WTC11 (cell line): ENCODE measurements around the gene PTPRU.
"Not testable (repeated sequence)": the region's sequence is repeated elsewhere in the genome, so short reads cannot be mapped to it uniquely, and the experiment has no call there.

Experiments
- CBFB ChIP-seq: sonication (generic); formaldehyde crosslinking; IDR thresholded peaks from 2 replicates; pipeline ENCODE4 v1.8.1; 2022; ENCODE audit warnings: mild to moderate bottlenecking, low read depth, missing genetic modification reagents
- ETV6 ChIP-seq: sonication (generic); formaldehyde crosslinking; IDR thresholded peaks from 2 replicates; pipeline ENCODE4 v1.8.1; 2022; ENCODE audit warnings: mild to moderate bottlenecking, missing genetic modification reagents
- FOXK1 ChIP-seq: sonication (generic); formaldehyde crosslinking; IDR thresholded peaks from 2 replicates; pipeline ENCODE4 v1.8.0; 2022; ENCODE audit warnings: mild to moderate bottlenecking, moderate library complexity, missing genetic modification reagents
- NR3C1 ChIP-seq: sonication (generic); formaldehyde crosslinking; conservative IDR thresholded peaks from 2 replicates; pipeline ENCODE4 v1.8.1; 2023; ENCODE audit warnings: low read depth, mild to moderate bottlenecking, missing genetic modification reagents
- ZNF121 ChIP-seq: sonication (generic); formaldehyde crosslinking; IDR thresholded peaks from 2 replicates; pipeline ENCODE4 v1.8.0; 2023; ENCODE audit warnings: missing genetic modification reagents
- ZNF423 ChIP-seq: fragments of 250-450 bp; sonication (Bioruptor Pico); IDR thresholded peaks from 2 replicates; pipeline ENCODE4 v2.1.2; 2022; ENCODE audit warnings: mild to moderate bottlenecking, moderate library complexity
- TF ChIP-seq, protein P1 (sequence below): sonication (generic); formaldehyde crosslinking; IDR thresholded peaks from 2 replicates; pipeline ENCODE4 v1.8.0; 2022; ENCODE audit warnings: mild to moderate bottlenecking, missing genetic modification reagents
- TF ChIP-seq, protein P2 (sequence below): fragments of 200-600 bp; IDR thresholded peaks from 2 replicates; pipeline ENCODE4 v1.8.0; 2022; ENCODE audit warnings: antibody characterized with exemption
- TF ChIP-seq, protein P3 (sequence below): sonication (generic); formaldehyde crosslinking; IDR thresholded peaks from 2 replicates; pipeline ENCODE4 v1.8.1; 2022; ENCODE audit warnings: low read depth, missing genetic modification reagents, borderline replicate concordance
- TF ChIP-seq, protein P4 (sequence below): sonication (generic); formaldehyde crosslinking; conservative IDR thresholded peaks from 2 replicates; pipeline ENCODE4 v1.8.1; 2023; ENCODE audit warnings: mild to moderate bottlenecking, low read depth, missing genetic modification reagents, moderate library complexity

DNA sequence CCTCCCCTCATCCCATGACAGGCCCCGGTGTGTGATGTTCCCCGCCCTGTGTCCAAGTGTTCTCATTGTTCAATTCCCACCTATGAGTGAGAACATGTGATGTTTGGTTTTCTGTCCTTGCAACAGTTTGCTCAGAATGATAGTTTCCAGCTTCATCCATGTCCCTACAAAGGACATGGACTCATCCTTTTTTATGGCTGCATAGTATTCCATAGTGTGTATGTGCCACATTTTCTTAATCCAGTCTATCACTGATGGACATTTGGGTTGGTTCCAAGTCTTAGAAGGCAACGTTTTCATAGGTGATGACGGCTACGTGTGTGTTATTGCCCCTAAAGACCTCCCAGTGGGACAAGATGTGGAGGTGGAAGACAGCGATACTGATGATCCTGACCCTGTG, 65.4 kb downstream of the PTPRU start:
- TF ChIP-seq, protein P1, sequence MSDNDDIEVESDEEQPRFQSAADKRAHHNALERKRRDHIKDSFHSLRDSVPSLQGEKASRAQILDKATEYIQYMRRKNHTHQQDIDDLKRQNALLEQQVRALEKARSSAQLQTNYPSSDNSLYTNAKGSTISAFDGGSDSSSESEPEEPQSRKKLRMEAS (CRISPR knock-in tag) = not testable (repeated sequence)
- TF ChIP-seq CBFB, ZNF121, NR3C1, ZNF423, FOXK1, ETV6 (CRISPR knock-in tag): not testable (repeated sequence)
- TF ChIP-seq, protein P2, sequence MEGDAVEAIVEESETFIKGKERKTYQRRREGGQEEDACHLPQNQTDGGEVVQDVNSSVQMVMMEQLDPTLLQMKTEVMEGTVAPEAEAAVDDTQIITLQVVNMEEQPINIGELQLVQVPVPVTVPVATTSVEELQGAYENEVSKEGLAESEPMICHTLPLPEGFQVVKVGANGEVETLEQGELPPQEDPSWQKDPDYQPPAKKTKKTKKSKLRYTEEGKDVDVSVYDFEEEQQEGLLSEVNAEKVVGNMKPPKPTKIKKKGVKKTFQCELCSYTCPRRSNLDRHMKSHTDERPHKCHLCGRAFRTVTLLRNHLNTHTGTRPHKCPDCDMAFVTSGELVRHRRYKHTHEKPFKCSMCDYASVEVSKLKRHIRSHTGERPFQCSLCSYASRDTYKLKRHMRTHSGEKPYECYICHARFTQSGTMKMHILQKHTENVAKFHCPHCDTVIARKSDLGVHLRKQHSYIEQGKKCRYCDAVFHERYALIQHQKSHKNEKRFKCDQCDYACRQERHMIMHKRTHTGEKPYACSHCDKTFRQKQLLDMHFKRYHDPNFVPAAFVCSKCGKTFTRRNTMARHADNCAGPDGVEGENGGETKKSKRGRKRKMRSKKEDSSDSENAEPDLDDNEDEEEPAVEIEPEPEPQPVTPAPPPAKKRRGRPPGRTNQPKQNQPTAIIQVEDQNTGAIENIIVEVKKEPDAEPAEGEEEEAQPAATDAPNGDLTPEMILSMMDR = not testable (repeated sequence)
- TF ChIP-seq, protein P3, sequence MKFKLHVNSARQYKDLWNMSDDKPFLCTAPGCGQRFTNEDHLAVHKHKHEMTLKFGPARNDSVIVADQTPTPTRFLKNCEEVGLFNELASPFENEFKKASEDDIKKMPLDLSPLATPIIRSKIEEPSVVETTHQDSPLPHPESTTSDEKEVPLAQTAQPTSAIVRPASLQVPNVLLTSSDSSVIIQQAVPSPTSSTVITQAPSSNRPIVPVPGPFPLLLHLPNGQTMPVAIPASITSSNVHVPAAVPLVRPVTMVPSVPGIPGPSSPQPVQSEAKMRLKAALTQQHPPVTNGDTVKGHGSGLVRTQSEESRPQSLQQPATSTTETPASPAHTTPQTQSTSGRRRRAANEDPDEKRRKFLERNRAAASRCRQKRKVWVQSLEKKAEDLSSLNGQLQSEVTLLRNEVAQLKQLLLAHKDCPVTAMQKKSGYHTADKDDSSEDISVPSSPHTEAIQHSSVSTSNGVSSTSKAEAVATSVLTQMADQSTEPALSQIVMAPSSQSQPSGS = not testable (repeated sequence)
- TF ChIP-seq, protein P4, sequence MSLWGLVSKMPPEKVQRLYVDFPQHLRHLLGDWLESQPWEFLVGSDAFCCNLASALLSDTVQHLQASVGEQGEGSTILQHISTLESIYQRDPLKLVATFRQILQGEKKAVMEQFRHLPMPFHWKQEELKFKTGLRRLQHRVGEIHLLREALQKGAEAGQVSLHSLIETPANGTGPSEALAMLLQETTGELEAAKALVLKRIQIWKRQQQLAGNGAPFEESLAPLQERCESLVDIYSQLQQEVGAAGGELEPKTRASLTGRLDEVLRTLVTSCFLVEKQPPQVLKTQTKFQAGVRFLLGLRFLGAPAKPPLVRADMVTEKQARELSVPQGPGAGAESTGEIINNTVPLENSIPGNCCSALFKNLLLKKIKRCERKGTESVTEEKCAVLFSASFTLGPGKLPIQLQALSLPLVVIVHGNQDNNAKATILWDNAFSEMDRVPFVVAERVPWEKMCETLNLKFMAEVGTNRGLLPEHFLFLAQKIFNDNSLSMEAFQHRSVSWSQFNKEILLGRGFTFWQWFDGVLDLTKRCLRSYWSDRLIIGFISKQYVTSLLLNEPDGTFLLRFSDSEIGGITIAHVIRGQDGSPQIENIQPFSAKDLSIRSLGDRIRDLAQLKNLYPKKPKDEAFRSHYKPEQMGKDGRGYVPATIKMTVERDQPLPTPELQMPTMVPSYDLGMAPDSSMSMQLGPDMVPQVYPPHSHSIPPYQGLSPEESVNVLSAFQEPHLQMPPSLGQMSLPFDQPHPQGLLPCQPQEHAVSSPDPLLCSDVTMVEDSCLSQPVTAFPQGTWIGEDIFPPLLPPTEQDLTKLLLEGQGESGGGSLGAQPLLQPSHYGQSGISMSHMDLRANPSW (CRISPR knock-in tag) = not testable (repeated sequence)
